ENCODE measurements around the gene COL4A1. TPM values are rescaled to one million over a fixed set of nuclear protein-coding genes. Genes with fewer than 3 reads are reported as not detected.

The COL4A1 gene
- polyA plus RNA-seq, 1 donor = 566 TPM

- DNase-seq (ENCODE audit: low read depth) = no peak
Measured at GRCh38 chr13:110134801-110135200, 172.2 kb downstream of the COL4A1 start.

- no peak for DNase-seq (ENCODE audit: low read depth)
Measured at GRCh38 chr13:110133425-110134235, 173.3 kb downstream of the COL4A1 start.

- no peak for DNase-seq (ENCODE audit: low read depth)
Measured at GRCh38 chr13:110132225-110132982, 174.6 kb downstream of the COL4A1 start.

GRCh38 chr13:110131424-110131823, 175.5 kb downstream of the COL4A1 start:
- DNase-seq (ENCODE audit: low read depth) = no peak

GRCh38 chr13:110130431-110130830, 176.5 kb downstream of the COL4A1 start:
- DNase-seq (ENCODE audit: low read depth) = no peak

- no peak for DNase-seq (ENCODE audit: low read depth)
Measured at GRCh38 chr13:110129539-110130186, 177.3 kb downstream of the COL4A1 start.

- no peak for DNase-seq (ENCODE audit: low read depth)
Measured at GRCh38 chr13:110129076-110129475, 177.9 kb downstream of the COL4A1 start.

- no peak for DNase-seq (ENCODE audit: low read depth)
Measured at GRCh38 chr13:110128546-110128945, 178.4 kb downstream of the COL4A1 start.

GRCh38 chr13:110127986-110128511, 178.9 kb downstream of the COL4A1 start:
- no peak for DNase-seq (ENCODE audit: low read depth)

GRCh38 chr13:110126391-110126961, 180.5 kb downstream of the COL4A1 start:
- no peak for DNase-seq (ENCODE audit: low read depth)

GRCh38 chr13:110125613-110126272, 181.2 kb downstream of the COL4A1 start:
- DNase-seq (ENCODE audit: low read depth) = no peak

- DNase-seq (ENCODE audit: low read depth) = no peak
Measured at GRCh38 chr13:110125157-110125556, 181.8 kb downstream of the COL4A1 start.

- no peak for DNase-seq (ENCODE audit: low read depth)
Measured at GRCh38 chr13:110124201-110124940, 182.6 kb downstream of the COL4A1 start.

- DNase-seq (ENCODE audit: low read depth) = no peak
Measured at GRCh38 chr13:110123041-110123809, 183.7 kb downstream of the COL4A1 start.

GRCh38 chr13:110121422-110122083, 185.4 kb downstream of the COL4A1 start:
- no peak for DNase-seq (ENCODE audit: low read depth)

GRCh38 chr13:110119935-110120905, 186.7 kb downstream of the COL4A1 start:
- DNase-seq (ENCODE audit: low read depth) = no peak

- DNase-seq (ENCODE audit: low read depth) = no peak
Measured at GRCh38 chr13:110118106-110118505, 188.9 kb downstream of the COL4A1 start.

GRCh38 chr13:110116072-110116487, 190.9 kb downstream of the COL4A1 start:
- no peak for DNase-seq (ENCODE audit: low read depth)
